NT2/D1 (cell line): ENCODE results near the gene AFM.

Experiments
- SUZ12 ChIP-seq: IDR thresholded peaks from 2 replicates; pipeline ENCODE4 v1.6.1; 2011; ENCODE audit not compliant: insufficient read length, insufficient read depth; ENCODE audit errors: extremely low read depth
- YY1 ChIP-seq: IDR thresholded peaks from 2 replicates; pipeline ENCODE4 v1.6.1; 2011; ENCODE audit not compliant: insufficient read length, insufficient read depth
- ZNF274 ChIP-seq: IDR thresholded peaks from 2 replicates; pipeline ENCODE4 v1.6.1; 2011; ENCODE audit warnings: mild to moderate bottlenecking, low read depth, low read length

DNA sequence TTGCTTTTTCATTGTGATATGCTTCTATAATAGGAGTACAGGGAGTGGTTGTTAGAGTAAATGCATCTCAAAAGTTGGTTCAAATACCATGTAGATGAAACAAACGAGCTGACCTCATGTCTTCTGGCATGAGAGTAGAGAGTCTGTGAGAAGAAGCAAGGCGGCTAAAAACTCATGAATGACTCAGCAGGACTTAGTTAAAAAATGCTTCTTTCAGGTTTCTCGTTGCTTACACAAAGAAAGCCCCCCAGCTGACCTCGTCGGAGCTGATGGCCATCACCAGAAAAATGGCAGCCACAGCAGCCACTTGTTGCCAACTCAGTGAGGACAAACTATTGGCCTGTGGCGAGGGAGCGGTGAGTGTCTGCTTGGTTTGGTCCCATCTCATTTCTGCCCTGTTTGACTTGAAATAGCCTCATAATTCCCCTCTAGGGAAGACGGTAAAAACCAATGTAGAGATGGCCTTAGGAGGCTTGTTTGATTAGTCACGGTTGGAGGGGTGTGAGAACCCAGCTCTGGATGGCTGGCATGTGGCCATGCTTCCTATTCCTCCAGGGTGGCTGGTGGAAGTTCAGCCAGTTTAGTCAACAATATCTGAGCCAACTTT, 31.0 kb upstream of the AFM start:
- TF ChIP-seq YY1 (no peak), ZNF274 (no peak), SUZ12 (no peak)
